Activated CD8-positive, alpha-beta memory T cell treated with anti-CD3 and anti-CD28 coated beads, Interleukin-2, amount 50 U/mL, for 4 hours (primary cell): Measurements from ENCODE around the gene SLC35B1.
"Not testable (repeated sequence)": the region's sequence is repeated elsewhere in the genome, so short reads cannot be mapped to it uniquely, and the experiment has no call there.

Source experiments
- DNase-seq: peaks from one replicate; pipeline ENCODE4 v3.0.0-alpha.2; 2020

Gene SLC35B1

DNA sequence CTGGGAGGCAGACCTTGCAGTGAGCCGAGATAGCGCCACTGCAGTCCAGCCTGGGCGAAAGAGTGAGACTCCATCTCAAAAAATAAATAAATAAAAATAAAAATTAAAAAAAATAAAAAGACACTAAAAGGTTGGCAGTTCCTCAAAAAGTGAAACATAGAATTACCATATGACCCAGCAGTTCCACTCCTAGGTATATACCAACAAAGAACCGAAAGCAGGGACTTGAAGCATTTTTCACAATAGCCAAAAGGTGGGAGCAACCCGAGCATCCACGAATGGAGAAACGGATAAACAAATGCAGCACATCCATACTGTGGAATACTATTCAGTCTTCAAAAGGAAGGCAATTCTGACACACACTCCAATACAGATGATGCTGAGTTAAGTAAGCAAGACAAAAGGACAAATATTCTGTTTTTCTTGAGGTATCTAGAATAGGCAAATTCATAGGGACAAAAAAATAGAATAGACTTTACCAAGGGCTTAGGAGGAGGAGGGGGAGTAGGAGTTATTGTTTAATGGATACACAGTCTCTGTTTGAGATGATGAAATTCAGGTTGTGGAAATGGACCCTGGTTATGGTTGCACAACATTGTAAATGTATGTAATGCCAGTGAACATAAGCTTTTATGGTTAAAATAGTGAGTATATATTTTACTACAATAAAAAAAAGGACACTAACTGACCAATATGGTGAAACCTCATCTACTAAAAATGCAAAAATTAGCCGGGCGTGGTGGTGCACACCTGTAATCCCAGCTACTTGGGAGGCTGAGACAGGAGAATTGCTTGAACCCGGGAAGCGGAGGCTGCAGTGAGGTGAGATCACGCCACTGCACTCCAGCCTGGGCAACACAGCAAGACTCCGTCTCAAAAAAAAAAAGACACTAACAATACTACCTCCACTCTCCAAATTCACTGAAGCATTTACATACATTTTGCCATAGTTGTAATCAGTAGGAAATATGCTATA lies 27.0 kb upstream of the SLC35B1 start:
- DNase-seq, result no peak

- no peak for DNase-seq
These were observed 23.7 kb upstream of the SLC35B1 start for GRCh38 chr17:49731435-49731831.

GRCh38 chr17:49730785-49731434 lies 23.1 kb upstream of the SLC35B1 start:
- DNase-seq, result no peak

DNA sequence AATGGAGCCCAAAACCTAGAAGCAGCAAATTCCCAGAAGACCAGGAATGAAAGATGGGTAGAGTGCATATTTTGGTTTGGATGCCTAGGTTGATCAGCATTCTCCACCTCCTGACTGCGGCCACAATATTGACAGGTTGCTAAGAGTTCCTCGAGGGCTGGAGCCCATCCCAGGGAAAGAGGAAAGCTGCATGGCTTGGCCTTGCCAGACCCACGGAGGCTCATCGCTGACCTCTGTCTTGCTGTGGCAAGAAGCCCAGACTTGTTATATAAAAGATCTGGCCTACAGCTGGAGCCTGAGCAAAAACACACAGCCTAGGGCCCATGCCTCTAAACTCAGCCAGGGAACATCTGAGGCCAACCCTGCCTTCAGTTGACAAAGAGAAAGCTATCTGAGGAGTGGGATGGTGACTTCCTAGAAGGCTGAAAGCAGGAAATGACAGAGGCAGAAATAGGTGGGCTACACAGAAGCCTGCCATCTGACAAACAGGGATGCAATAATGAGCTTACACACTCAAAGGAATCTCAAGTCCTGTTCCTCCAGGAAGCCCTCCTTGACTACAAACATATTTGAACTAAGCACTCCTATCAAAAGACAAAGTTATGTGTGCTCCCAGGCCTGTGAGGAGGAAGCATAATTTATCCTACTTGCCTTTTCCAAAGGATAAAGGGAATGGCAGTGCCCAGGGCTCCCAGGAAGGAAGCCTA lies 22.5 kb upstream of the SLC35B1 start:
- no peak for DNase-seq

DNA sequence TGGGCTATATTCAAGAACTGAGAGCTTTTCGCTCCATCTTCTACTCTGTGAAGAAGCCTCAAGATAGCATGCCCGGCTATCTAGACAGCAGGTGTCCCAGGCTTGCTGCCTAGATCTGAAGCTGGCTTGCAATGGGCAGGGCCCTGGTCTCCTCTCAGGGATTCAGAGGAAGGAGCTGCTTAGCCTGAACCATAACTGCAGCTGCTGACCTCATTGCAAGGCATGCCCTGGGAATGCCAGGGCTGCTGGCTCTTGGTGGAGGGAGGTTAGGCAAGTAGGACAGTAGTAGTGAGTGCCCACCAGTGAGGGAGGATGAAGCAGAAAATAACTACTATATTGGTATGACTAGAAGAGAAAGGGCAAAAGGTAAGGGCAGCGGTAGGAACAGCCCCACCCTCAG lies 21.3 kb upstream of the SLC35B1 start:
- DNase-seq, result no peak

- DNase-seq, result no peak
These were observed 20.7 kb upstream of the SLC35B1 start for GRCh38 chr17:49728425-49728824.

DNA sequence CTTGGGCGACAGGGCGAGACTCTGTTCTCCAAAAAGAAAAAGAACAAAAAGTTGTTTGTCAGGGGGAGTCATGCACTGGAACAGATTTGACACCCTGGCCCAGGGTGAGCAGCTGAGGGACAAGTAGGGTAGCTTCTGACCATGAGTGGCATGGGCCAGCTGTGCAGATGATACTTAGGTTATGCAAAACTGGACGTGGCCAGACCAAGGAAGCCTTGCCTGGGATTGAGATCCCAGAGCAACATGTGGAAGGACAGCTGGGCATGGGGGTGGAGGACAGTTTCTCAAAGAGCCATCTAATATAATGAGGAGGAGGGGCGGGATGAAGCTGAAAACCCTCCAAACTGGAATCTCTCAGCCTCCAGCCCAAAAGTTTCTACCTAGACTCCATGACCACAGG lies 19.6 kb upstream of the SLC35B1 start:
- DNase-seq, result no peak

DNA sequence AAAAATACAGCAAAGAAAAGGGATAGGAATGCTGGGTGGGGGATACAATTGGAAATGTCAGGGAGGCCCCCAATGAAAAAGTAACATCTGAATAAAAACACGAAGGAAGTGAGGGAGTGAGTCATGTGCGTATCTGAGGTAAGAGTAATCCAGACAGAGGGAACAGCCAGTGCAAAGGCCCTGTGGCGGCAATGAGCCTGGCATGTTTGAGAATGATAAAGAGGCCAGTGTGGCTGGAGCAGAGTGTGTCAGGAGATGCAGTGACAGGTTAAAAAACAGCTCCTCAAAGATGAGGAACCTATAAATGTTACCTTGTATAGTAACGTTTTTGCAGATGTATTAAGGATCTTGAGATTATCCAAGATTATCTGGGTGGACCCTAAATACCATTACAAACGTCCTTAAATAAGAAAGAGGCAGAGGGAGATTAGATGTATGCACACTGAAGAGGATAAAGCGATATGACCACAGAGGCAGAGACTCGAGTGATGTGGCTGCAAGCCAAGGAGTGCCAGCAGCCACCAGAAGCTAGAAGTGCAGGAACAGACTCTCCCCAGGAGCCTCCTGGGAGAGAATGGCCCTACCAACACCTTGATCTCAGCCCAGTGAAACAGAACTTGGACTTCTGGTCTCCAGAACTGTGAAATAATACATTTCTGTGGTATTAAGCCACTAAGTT lies 17.8 kb upstream of the SLC35B1 start:
- no peak for DNase-seq

GRCh38 chr17:49724552-49724951 lies 16.8 kb upstream of the SLC35B1 start:
- DNase-seq, result not testable (repeated sequence)

DNA sequence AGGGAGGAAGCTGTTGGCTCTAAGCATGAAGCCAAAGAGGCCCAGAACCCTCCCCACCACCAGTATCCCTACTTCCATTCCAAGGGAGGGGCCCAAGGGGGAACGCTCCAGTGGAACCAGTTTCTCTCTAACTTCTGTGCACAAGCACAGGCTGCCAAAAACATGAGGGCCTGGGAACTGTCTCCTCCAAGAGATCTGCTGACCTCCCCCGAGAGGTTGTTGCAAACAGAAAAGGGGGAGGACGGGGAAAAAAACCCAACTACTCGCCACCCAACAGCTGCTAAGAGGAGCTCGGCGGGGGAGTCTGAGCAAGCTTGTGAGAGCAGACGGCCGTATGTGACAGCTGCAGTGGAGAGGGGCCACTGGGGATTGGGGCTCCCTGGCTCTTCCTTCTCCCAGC lies 15.7 kb upstream of the SLC35B1 start:
- no peak for DNase-seq

GRCh38 chr17:49722066-49722465 lies 14.3 kb upstream of the SLC35B1 start:
- no peak for DNase-seq

DNA sequence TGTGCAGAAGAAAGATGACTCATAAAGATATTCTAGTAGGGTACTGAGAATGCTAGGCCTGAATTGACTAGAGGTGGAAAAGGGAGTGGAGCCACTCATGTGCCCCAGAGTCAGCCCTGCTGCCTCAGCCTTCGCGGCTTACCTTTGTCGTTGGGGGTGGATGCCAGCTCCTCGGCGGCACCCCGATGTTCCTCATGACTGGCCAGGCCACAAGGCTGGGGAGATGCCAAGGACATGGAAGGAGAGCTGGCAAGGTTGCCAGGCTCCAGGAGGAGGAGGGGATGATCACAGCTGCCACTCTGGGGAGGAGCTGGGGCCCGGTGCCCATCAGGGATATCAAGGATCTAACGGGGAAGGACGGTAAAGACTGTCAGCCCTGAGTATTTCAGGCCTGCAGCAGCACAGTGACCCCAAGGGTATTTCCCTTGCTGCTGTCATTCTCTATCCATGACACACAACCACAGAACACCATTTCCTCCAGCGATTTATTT lies 9.7 kb upstream of the SLC35B1 start:
- no peak for DNase-seq

DNA sequence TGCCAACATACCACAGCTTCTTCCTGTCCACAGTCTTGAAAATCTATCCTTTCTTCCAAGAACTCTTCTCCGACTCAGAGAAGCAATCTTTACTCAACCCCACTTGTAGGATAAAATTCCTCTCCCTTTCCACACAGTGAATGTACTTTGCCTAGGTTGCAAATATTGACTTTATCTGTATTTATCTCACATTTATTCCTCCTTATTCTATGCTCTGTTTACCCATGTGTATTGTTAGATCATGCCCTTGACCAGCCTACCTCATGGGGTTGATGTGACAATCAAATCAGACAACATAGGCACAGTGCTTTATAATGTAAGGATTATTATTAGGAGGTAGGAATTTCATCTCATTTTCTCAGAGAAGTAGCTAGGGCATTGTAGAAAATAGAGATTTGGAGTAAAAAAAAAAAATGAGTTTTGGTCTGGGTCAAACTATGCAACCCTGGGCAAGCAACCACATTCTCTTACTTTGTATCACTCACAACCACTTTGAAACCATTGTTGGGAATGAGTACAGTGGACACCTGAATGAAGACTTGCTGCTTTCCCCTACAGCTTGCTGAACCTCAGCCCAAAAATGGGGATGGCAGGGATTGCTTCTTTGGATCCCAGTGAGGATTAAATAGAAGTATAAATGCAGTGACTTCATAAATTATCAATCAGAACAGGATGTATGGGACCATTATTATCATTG lies 9.1 kb upstream of the SLC35B1 start:
- no peak for DNase-seq

- peak; percentile 38 for DNase-seq
These were observed 8.0 kb upstream of the SLC35B1 start for GRCh38 chr17:49715717-49716279.

DNA sequence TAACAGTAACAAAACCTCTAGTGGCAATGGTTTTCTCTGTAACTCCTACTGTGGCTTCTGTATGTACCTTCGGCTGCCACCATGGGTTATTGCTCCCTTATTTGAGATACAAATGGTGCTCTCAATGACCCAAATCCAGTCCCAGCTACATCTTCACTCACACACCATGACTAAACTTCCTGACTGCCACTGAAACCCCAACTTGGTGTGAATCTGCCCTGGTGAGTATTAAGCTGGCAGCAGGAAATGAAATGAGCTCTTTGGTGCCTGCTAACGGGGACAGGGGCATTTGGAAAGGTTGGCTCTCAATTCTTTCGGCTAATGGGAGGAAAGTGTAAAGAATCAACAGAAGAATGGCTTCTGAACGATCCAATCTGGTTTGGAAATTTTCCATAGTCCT lies 7.5 kb upstream of the SLC35B1 start:
- DNase-seq, result peak; percentile 27

- no peak for DNase-seq
These were observed 885 bp upstream of the SLC35B1 start for GRCh38 chr17:49708515-49709183.

DNA sequence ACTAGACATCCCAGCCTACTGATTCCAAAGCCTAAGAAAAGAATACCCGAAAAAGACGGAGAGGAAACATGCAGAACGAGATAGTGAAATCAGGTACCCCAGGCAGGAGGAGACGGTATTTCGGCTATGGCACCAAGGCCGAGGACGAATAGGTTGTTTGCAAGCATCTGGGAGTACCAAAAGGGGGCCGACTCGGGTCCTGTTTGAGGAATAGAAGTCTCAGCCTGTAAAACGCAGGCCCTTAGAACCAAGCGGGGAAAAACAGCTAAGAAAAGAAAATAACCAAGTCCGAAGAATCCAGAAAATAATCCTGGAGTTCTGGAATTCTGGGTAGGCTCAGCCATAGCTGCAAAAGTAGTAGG lies 537 bp downstream of the SLC35B1 start:
- DNase-seq, result peak; percentile 33

DNA sequence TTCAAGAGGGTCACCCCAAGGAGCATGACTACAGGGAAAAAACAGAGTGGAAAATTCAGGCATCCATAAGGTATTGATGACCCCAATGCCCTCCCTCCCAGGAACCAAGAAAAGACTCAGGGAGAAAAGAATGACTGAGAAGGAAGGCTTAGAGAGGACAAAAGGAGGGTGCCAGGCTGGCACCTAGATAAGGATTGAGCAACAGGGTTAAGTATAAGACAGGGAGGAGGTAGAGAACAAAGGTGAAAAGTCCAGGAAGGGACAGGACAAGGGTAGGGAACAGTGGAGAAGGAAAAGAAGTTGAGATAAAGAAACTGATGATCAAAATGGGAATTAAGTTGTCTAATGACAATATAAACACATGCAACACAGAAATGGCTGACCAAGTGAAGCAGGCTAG lies 2.5 kb downstream of the SLC35B1 start:
- no peak for DNase-seq

GRCh38 chr17:49703557-49704277 lies 4.0 kb downstream of the SLC35B1 start:
- DNase-seq, result no peak

DNA sequence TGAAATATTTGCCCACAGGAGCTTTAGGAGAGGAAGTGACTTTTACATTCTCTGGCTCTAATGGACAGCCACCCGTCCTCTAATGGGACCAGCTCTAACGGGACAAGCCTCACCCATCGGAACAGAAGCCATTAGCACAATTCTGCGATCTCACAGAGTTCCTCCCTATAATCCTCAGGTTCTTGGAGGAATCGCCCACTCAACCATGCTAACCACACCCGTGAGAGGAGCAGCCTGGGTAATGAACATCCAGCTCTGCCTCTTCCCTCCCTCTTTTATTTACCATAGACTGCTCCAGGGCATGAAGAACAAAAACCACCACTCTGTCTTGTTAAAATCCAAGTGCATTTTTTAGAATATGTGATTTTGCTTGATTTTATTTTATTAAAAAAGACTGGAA lies 6.8 kb downstream of the SLC35B1 start:
- DNase-seq, result no peak
